H1 (cell line): ENCODE results near the gene USH1C. TPM values are rescaled to one million over a fixed set of nuclear protein-coding genes. Genes with fewer than 3 reads are reported as not detected.

ENCODE experiments used
- SIN3A ChIP-seq, 2 experiments: IDR thresholded peaks in 1 of 2; conservative IDR thresholded peaks in 1 of 2; 2 replicates each; pipeline ENCODE4 v1.6.1; 2011 to 2012; ENCODE audit warnings: low read length in 2 of 2, improper control_type of control experiment in 1 of 2, low read depth in 1 of 2, mild to moderate bottlenecking in 1 of 2
- SUZ12 ChIP-seq: fragments of 200-600 bp; sonication (generic); IDR thresholded peaks from 2 replicates; pipeline ENCODE4 v1.6.1; 2012; ENCODE audit warnings: mild to moderate bottlenecking, inconsistent platforms, low read length, moderate library complexity, mixed read lengths
- polyA plus RNA-seq, 7 experiments: library from polyadenylated mRNA; depleted of rRNA in 3 of 7; stranded (reverse) in 5 of 7; unstranded in 2 of 7; fragments of >200 nt in 5 of 7; fragments of 200-250 nt in 2 of 7; gene quantifications; 1 replicate in 5 of 7; 2 replicates in 1 of 7; 4 replicates in 1 of 7; pipeline versions ENCODE4 v1.2.1 to v1.2.3, GENCODE V29; 2011 to 2013; ENCODE audit warnings: missing spikeins in 2 of 7, mixed read lengths in 2 of 7
- total RNA-seq: library from RNA; stranded (reverse); fragmentation: NEBNext Ultra II Directional; extraction: Animal tissue kit (Norgen Biotek cat#: 25700); gene quantifications from 2 replicates; pipeline ENCODE4 v1.2.1, GENCODE V29; 2021

USH1C gene
- total and polyA plus RNA-seq, 2 of the 8 experiments (the other 6 are each of a cell fraction or from before 2014, with no cell fraction given) = 1.3 to 1.6 TPM

DNA sequence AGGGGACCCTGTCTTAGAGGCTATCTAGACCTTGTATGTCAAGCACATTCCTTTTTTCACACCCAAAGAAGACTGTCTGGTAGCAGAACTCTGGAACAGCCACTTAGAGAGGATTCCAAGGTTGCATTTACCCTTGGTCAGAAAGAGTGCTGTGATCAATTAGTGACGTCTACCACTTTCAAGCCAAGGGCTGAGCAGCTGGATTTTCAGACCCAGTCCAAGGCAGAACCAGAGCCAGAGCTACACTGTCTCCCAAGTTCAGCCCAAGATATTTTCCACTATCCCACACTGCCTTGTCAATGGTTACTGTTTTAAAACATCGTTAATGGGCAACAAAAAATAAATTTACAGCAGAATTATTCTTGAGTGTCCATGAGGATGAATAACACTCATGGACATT is 91.5 kb downstream of the USH1C start (continued):
- TF ChIP-seq SIN3A (conservative IDR thresholded peaks at IDR 0.05 in 1 of 2, IDR thresholded peaks at IDR 0.05 in 1 of 2; ENCODE audit: low read depth in 1 of 2, low read length in 2 of 2) (no peak), SUZ12 (no peak)
